Neuronal stem cell (in vitro differentiated cells): ENCODE results near the gene RAD51B.

Experiments
- DNase-seq: peaks from one replicate; pipeline ENCODE4 v3.0.0-alpha.2; 2013; ENCODE audit warnings: low spot score
- H2AFZ ChIP-seq: one replicate; pipeline ENCODE4 v1.6.1; 2013; ENCODE audit warnings: mild to moderate bottlenecking, low read length, inconsistent platforms
- H2AK5ac ChIP-seq: 2 replicates; pipeline ENCODE4 v1.6.1; 2013; ENCODE audit warnings: low read depth, mild to moderate bottlenecking, inconsistent platforms, low read length, moderate library complexity, mixed read lengths
- H2BK120ac ChIP-seq: 2 replicates; pipeline ENCODE4 v1.6.1; 2013; ENCODE audit warnings: low read depth, mild to moderate bottlenecking, inconsistent platforms, low read length, moderate library complexity, mixed read lengths
- H2BK12ac ChIP-seq: one replicate; pipeline ENCODE4 v1.6.1; 2013; ENCODE audit warnings: low read length, inconsistent platforms
- H2BK15ac ChIP-seq: 2 replicates; pipeline ENCODE4 v1.6.1; 2013; ENCODE audit warnings: mild to moderate bottlenecking, low read length, inconsistent platforms, mixed read lengths
- H2BK5ac ChIP-seq: one replicate; pipeline ENCODE4 v1.6.1; 2013; ENCODE audit warnings: inconsistent platforms, mild to moderate bottlenecking, low read length, moderate library complexity
- H3K14ac ChIP-seq: one replicate; pipeline ENCODE4 v1.6.1; 2013; ENCODE audit warnings: low read length, inconsistent platforms
- H3K18ac ChIP-seq: 2 replicates; pipeline ENCODE4 v1.6.1; 2013; ENCODE audit warnings: low read length, inconsistent platforms
- H3K23ac ChIP-seq: 2 replicates; pipeline ENCODE4 v1.6.1; 2013; ENCODE audit warnings: low read depth, mild to moderate bottlenecking, mixed read lengths, low read length, inconsistent platforms; ENCODE audit not compliant: poor library complexity
- H3K27ac ChIP-seq: replicated peaks from 3 replicates; pipeline ENCODE4 v1.5.1; 2013; ENCODE audit warnings: low read length, inconsistent platforms
- H3K27me3 ChIP-seq, 3 experiments: 2 replicates each; pipeline ENCODE4 v1.6.1; 2013; ENCODE audit warnings: low read length in 3 of 3, mild to moderate bottlenecking in 2 of 3, inconsistent platforms in 1 of 3, low read depth in 1 of 3, mixed read lengths in 1 of 3, moderate library complexity in 1 of 3; ENCODE audit not compliant: control insufficient read depth in 3 of 3, insufficient read depth in 3 of 3
- H3K36me3 ChIP-seq, 2 donors: replicated peaks in 1 of 2; 2 replicates each; pipeline ENCODE4 v1.6.1; 2013; ENCODE audit warnings: low read length in 2 of 2; ENCODE audit not compliant: control insufficient read depth in 2 of 2, insufficient read depth in 2 of 2
- H3K4ac ChIP-seq: 2 replicates; pipeline ENCODE4 v1.6.1; 2013; ENCODE audit warnings: inconsistent platforms, mild to moderate bottlenecking, low read length, moderate library complexity
- H3K4me1 ChIP-seq, 2 donors: 1 replicate in 1 of 2; 2 replicates in 1 of 2; pipeline ENCODE4 v1.6.1; 2013; ENCODE audit warnings: low read length in 2 of 2, low read depth in 1 of 2; ENCODE audit not compliant: control insufficient read depth in 2 of 2, insufficient read depth in 1 of 2
- H3K4me2 ChIP-seq: one replicate; pipeline ENCODE4 v1.6.1; 2013; ENCODE audit warnings: mild to moderate bottlenecking, low read length, inconsistent platforms; ENCODE audit not compliant: insufficient read depth, poor library complexity, severe bottlenecking
- H3K4me3 ChIP-seq, 2 donors: 2 replicates each; pipeline ENCODE4 v1.5.1; 2013; ENCODE audit warnings: low read length in 2 of 2, mild to moderate bottlenecking in 2 of 2, inconsistent platforms in 1 of 2, moderate library complexity in 1 of 2
- H3K79me1 ChIP-seq: one replicate; pipeline ENCODE4 v1.6.1; 2013; ENCODE audit warnings: low read depth, mild to moderate bottlenecking, inconsistent platforms, low read length, moderate library complexity
- H3K9ac ChIP-seq: one replicate; pipeline ENCODE4 v1.6.1; 2013; ENCODE audit warnings: mild to moderate bottlenecking, low read depth, low read length, inconsistent platforms; ENCODE audit not compliant: poor library complexity
- H3K9me3 ChIP-seq, 2 donors: replicated peaks in 1 of 2; 2 replicates each; pipeline versions ENCODE3 to v1.6.1; 2013; ENCODE audit warnings: low read length in 2 of 2, mild to moderate bottlenecking in 2 of 2, inconsistent platforms in 1 of 2, low read depth in 1 of 2, mixed read lengths in 1 of 2, moderate library complexity in 1 of 2; ENCODE audit not compliant: control insufficient read depth in 2 of 2, insufficient read depth in 1 of 2
- H4K8ac ChIP-seq: one replicate; pipeline ENCODE4 v1.6.1; 2013; ENCODE audit warnings: low read depth, mild to moderate bottlenecking, inconsistent platforms, low read length, moderate library complexity
- H4K91ac ChIP-seq: one replicate; pipeline ENCODE4 v1.6.1; 2013; ENCODE audit warnings: low read length, low read depth, mild to moderate bottlenecking, inconsistent platforms; ENCODE audit not compliant: poor library complexity
- WGBS, 2 donors: extraction: QIAGEN DNeasy Blood & Tissue Kit; methylation state at CpG; one replicate each; pipeline ENCODE4 v1.1.7; 2013; ENCODE audit warnings: missing lambda C conversion rate in 2 of 2, mixed read lengths in 1 of 2; ENCODE audit not compliant: insufficient read length in 2 of 2, insufficient replicate concordance in 1 of 2; ENCODE audit errors: extremely low coverage in 2 of 2; 5-methylcytosine and 5-hydroxymethylcytosine counted together

The RAD51B gene

GRCh38 chr14:68598089-68598488 is 778.5 kb downstream of the RAD51B start:
- Histone ChIP-seq H2BK120ac (no peak overlapping the region), H4K91ac (no peak overlapping the region), H3K27me3 (no peaks in the 10 kb centered on the region), H3K27ac (no peak overlapping the region), H3K36me3 (no peaks in the 10 kb centered on the region), H3K79me1 (no peaks in the 10 kb centered on the region), H3K9me3 (no peaks in the 10 kb centered on the region), H4K8ac (no peak overlapping the region), H2AFZ (no peak overlapping the region), H3K9ac (no peak overlapping the region), H3K14ac (no peak overlapping the region), H3K4me3 (no peak overlapping the region), H2AK5ac (no peak overlapping the region), H3K23ac (no peak overlapping the region), H2BK12ac (no peak overlapping the region), H2BK5ac (no peak overlapping the region), H3K4me1 (peaks cover 16 to 32% of the 10 kb centered on the region in 2 donors), H3K4ac (no peak overlapping the region), H3K18ac (no peak overlapping the region), H3K4me2 (no peak overlapping the region), H2BK15ac (no peak overlapping the region)
- no peak for DNase-seq
- WGBS, 2 donors = no CpG with 5 or more reads among the region's 2 CpGs

- H3K18ac ChIP-seq = peak overlapping the region; percentile 83
- WGBS, 2 donors = no CpG with 5 or more reads among the region's 22 CpGs
- H2BK15ac ChIP-seq = no peak overlapping the region
- H3K23ac ChIP-seq = no peak overlapping the region
- H2BK12ac ChIP-seq = no peak overlapping the region
- peaks cover 12 to 30% of the 10 kb centered on the region in 2 donors for H3K4me1 ChIP-seq
- no peaks in the 10 kb centered on the region for H3K9me3 ChIP-seq
- no peak for DNase-seq
- H3K4ac ChIP-seq = no peak overlapping the region
- no peak overlapping the region for H3K4me2 ChIP-seq
- H3K9ac ChIP-seq = no peak overlapping the region
- H3K4me3 ChIP-seq = no peak overlapping the region
- H2AFZ ChIP-seq = no peak overlapping the region
- no peak overlapping the region for H3K27ac ChIP-seq
- peak overlapping the region; percentile 64 for H2AK5ac ChIP-seq
- H2BK5ac ChIP-seq = no peak overlapping the region
- no peak overlapping the region for H2BK120ac ChIP-seq
- H3K14ac ChIP-seq = no peak overlapping the region
- H3K36me3 ChIP-seq = no peaks in the 10 kb centered on the region
- H3K27me3 ChIP-seq = no peaks in the 10 kb centered on the region
- H3K79me1 ChIP-seq = no peaks in the 10 kb centered on the region
- H4K91ac ChIP-seq = peak overlapping the region; percentile 99
- no peak overlapping the region for H4K8ac ChIP-seq
Observed at GRCh38 chr14:68598621-68599447, 779.3 kb downstream of the RAD51B start.

- Histone ChIP-seq H3K23ac (no peak overlapping the region), H3K79me1 (no peaks in the 10 kb centered on the region), H2AK5ac (peak overlapping the region; percentile 41), H2AFZ (no peak overlapping the region), H3K4me1 (peaks cover 6 to 25% of the 10 kb centered on the region in 2 donors), H2BK15ac (no peak overlapping the region), H3K9ac (no peak overlapping the region), H3K4ac (no peak overlapping the region), H3K27me3 (no peaks in the 10 kb centered on the region), H4K8ac (no peak overlapping the region), H3K18ac (no peak overlapping the region), H3K4me3 (no peak overlapping the region), H4K91ac (no peak overlapping the region), H3K4me2 (no peak overlapping the region), H2BK12ac (no peak overlapping the region), H3K27ac (peak overlapping the region; percentile 59), H2BK120ac (no peak overlapping the region), H3K36me3 (no peaks in the 10 kb centered on the region), H3K9me3 (peaks cover 4 to 8% of the 10 kb centered on the region in 2 donors), H3K14ac (no peak overlapping the region), H2BK5ac (no peak overlapping the region)
- no CpG with 5 or more reads among the region's 9 CpGs for WGBS, 2 donors
- no peak for DNase-seq
Observed at GRCh38 chr14:68599896-68600610, 780.5 kb downstream of the RAD51B start.

GRCh38 chr14:68602507-68602906 is 782.9 kb downstream of the RAD51B start:
- Histone ChIP-seq H3K4me3 (no peak overlapping the region), H2AFZ (no peak overlapping the region), H2BK5ac (no peak overlapping the region), H2BK12ac (no peak overlapping the region), H3K4ac (no peak overlapping the region), H3K27ac (no peak overlapping the region), H3K4me1 (peaks cover 9 to 26% of the 10 kb centered on the region in 2 donors), H2BK15ac (no peak overlapping the region), H3K4me2 (no peak overlapping the region), H4K8ac (no peak overlapping the region), H3K9me3 (peaks cover 4 to 19% of the 10 kb centered on the region in 2 donors), H2BK120ac (no peak overlapping the region), H2AK5ac (no peak overlapping the region), H3K27me3 (no peaks in the 10 kb centered on the region), H3K9ac (no peak overlapping the region), H3K36me3 (no peaks in the 10 kb centered on the region), H3K23ac (no peak overlapping the region), H3K18ac (no peak overlapping the region), H3K14ac (no peak overlapping the region), H4K91ac (no peak overlapping the region), H3K79me1 (no peaks in the 10 kb centered on the region)
- no peak for DNase-seq
- WGBS, 2 donors = no CpG with 5 or more reads among the region's 5 CpGs
